ENCODE measurements around the gene DMRT1.
A peak's percentile ranks its signal among the peaks of the same experiment; 100 is the strongest.

DMRT1 gene
- 0 reads per million in 3 experiments for total RNA-seq

DNA sequence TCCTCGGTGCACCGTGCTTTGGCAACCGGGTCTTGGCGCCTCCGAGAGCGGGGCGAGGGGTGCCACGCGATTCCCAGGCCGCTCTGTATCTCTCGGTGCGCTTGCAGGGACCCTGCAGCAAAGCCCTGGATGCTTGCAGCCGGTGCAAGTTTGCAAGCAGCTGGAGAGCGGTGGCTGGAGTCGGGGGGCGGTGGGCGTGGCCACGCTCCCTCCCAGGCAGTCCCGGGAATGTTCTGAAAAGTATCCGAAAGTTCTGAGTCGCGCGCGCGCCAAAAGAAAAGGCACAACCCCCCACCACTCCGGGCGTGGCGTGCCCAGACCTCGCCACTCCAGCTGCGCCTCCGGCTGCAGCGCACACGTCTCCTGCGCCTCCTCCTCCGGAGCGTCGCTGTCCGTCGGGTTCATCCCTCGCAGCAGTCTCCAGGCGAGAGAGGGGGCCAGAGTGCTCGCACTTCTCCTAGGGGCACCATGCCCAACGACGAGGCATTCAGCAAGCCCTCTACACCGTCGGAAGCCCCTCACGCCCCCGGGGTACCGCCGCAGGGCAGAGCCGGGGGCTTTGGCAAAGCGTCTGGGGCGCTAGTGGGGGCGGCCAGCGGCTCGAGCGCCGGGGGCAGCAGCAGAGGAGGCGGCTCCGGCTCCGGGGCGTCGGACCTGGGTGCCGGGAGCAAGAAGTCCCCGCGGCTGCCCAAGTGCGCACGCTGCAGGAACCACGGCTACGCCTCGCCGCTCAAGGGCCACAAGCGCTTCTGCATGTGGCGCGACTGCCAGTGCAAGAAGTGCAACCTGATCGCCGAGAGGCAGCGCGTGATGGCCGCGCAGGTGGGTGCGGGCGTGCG, at the start of gene DMRT1:
DMRT1 (plus strand) TSS at position 327 of the 839 bp plus-strand sequence; CDS start at position 469, 142 bp downstream.
- DNase-seq, result no peak

DNA sequence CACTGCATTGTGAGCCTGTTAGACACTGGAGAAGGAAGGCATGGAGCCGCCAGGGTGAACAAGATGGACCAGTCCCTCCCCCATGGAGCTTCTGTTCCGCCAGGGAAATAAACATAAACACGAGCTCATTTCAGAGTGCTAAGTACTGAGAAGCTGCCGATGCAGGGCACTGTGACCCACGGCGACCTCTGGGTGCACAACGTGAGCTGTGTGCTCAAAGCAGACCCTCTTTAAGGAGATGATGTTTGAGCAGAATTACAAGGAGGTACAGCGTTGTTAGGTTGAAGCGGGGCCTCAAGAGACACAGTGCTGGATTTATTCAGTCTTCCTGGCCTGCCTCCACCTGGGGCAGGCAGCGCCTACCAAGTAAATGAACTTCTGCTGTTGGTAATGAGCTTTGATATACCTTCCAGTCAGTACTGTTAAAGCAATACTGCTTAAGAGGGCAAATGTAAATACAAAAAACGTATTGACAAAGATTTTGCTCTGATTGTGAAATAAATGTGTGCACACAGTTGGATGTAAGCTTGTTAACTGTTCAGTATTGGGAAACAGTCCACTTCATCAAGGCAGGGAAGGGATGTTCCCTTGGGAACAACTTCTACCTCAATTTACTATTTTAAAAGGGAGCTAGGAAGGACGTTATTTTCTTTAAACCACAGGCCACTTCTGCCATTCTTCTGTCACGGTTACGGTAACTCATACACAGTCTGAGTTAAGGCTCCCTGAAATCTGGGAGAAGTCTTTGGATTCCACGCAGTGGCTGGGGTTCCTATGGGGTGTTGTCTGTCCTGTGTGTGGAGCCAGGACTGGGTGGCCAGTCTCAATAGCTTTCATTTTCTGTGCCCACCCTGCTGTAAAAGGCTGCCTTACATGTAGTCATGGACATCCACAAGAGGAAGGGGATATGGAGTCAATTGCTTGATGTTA, 48.9 kb upstream of the DMRT1 start:
- DNase-seq, result no peak

DNA sequence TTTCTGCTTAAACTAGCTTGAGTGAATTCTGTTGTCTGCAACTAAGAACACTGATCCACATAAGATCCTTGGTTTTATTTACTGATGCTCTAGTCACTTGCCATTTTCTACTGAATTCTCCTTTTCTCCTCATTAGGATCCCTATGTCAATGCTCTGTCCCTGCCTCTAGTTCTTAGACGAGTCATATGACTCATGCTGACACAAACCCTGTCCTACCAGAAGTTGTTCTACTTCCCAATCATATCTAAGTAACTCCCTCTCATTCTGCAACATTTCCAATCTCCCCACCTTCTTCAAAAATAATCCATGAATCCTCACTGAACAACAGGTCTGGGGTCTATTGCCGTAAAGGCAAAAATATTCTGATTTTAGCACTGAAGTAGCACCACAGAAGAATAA, 47.1 kb upstream of the DMRT1 start:
- no peak for DNase-seq

DNA sequence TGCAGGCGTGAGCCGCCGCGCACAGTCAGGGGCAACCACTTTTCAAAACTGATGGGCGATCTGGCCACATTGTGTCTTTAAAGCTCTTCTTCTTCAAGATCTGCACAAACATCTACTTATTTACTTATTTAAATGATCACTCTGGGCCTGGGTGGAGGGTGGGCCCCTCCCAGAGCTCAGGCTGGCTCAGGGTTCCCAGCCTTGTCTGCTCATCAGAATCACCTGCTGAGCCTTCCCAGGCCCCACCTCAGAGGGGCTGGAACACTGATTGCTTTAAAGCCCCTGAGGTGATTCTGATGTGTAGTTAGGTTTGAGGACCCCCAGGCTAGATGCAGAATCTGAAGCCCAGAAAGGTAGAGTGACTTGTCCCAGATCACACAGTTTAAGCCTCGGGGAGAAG, 45.6 kb upstream of the DMRT1 start:
- DNase-seq, result no peak

DNA sequence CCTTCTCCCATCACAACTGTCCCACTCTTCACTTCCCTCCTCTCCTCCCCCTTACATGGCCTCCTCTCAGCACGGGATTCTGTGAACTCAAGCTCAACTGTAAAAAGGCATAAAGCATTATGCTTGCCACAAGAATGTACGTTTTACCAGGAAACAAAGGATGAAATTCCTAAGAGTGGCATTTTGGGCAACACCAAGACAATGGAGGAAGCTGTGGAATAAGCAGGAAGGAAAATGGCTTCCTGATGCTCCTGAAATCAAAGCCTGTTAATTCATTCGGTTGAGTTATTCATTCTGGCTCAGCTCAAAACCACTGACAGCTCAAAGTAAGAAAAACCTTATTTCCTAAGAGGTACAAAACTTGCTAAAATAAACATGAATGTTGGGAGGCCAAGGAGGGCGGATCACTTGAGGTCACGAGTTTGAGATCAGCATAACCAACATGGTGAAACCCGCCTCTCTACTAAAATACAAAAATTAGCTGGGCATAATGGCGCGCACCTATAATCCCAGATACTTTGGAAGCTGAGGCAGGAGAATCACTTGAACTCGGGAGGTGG, 40.8 kb upstream of the DMRT1 start:
- DNase-seq, result no peak

DNA sequence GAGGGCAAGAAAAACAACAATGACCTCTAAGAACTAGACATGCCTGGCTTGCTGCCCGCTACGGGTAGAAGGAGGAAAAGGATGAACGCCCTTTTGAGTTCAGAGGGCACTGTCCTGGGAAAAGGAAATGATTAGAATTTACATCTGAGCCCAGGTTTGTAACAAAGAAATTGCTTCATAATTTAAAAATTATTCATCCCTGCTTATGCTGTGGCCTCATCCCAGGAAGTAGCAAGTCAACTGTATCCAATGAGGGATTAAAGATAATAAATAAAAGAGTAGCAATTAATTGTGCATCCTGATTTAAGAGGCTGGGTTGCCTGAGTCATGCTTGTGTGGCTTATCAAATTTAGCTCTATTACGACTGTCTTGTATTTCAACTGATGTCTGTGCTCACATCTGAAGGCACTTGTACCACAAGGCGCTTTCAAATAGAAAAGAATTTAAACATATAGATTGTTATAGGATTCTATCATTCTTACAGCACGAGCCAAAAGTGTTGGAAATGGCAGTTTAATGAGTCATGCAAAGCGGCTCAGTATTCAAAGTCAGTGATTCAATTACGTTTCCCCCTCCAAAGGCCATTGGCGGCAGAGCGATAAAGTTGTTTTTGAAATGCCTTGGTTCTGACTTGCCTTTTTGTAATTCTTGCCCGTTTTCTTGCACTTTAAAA, 40.0 kb upstream of the DMRT1 start:
- DNase-seq, result no peak

DNA sequence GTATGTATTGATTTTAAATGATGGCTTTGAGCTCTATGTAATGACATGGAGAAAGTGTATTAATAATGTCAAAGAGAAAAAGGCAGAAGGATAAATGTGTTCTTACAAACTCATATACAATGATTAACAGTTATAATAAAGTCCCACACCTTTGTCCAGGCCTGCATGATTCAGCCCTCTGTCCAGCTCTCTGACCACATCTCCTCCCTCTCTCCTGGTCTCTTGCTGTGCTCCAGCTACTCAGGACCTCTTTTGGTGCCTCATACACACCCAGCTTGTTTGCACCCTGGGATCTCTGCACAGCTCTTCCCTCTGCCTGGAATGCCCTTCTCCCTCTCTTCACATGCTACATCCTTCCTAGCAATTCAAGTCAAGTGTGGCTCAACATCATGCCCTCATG, 37.5 kb upstream of the DMRT1 start:
- DNase-seq, result no peak

DNA sequence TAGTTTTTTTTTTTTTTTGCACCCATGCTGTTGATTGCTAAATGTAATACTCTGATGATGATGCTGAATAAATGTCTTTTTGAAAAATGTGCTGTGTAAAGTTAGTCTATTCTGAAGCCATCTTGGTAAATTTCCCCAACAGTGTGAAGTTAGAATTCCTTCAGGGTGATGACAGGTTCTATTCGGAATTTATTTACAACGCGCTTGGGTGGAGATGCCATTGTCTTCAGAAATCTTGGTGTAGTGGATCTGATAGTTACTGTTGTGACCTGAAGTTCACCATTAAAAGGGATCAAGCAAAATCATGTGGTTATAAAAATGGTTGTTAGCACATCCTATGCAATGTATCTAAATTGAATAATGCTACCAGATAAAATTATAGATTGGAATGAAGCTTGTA, 36.3 kb upstream of the DMRT1 start:
- no peak for DNase-seq

DNA sequence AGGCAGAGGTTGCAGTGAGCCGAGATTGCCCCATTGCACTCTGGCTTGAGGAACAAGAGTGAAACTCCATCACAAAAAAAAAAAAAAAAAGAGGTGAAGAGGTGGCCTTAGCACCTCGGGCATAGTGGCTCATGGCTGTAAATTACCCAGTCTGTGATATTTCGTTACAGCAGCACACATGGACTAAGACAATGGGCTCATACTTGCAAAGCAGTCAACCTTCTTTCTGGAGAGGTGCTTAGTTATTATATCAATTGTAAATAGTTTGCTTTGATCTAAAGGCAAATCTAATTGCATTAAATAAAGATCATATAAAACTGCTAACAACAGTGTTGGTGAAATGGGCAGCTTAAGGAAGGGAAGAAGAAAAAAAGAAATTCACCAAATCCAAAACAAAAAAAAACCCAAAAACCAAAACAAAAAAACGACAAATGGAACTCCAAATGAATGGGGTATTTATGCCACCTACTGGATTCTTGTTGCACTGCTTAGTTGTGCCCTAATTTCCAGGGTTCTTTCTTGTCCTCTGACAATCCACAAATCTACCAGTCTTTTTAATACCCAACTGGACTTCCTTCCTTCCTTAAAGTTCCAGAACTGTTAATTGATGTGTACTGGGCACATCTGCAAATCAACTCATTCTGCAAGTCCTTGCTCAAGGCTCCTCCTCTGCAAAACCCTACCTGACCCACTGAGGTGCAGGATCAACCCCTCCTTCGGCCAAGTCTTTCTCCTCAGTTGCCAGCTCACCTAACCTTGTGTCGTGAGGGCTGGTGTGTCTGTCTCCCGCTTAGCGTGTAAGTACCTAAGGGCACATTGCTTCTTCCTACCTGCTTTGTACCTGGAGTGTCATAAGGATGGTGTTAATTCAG, 35.0 kb upstream of the DMRT1 start:
- DNase-seq, result peak; percentile 1

DNA sequence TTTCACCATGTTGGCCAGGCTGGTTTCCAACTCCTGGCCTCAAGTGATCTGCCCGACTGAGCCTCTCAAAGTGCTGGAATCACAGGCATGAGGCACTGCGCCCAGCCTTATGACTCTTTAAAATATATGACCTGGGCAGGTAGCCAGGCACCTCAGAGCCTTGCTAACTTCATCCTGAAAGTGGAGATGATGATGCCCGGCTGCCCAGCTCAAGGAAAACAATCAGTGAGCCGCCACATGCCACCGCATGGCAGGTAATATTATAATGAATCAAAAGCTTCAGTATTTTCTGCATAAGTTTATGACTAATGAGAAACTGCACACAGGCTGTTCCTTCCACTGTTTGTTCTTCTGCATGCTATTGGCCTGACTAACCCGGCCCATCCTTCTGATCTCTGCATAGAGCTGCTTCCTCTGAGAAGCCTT, 30.4 kb upstream of the DMRT1 start:
- no peak for DNase-seq

DNA sequence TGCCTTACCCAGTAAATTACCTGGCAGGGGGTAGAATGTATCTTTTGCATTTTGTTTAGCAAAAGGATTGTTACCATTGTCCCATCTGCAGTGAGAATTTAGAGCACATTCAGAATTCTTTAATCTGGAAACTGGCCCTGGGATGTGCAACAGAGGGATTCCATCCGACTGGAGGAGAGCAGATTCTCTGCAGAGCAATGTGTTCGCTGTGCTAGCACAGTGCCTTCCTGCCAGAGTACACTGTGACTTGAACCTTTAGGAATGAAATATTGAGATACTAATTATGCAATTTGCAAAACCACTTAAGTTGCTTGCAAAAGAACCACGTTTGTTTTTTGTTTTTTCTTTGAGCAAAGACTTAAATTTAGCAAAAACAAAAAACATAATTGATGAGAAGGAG, 22.5 kb upstream of the DMRT1 start:
- no peak for DNase-seq

DNA sequence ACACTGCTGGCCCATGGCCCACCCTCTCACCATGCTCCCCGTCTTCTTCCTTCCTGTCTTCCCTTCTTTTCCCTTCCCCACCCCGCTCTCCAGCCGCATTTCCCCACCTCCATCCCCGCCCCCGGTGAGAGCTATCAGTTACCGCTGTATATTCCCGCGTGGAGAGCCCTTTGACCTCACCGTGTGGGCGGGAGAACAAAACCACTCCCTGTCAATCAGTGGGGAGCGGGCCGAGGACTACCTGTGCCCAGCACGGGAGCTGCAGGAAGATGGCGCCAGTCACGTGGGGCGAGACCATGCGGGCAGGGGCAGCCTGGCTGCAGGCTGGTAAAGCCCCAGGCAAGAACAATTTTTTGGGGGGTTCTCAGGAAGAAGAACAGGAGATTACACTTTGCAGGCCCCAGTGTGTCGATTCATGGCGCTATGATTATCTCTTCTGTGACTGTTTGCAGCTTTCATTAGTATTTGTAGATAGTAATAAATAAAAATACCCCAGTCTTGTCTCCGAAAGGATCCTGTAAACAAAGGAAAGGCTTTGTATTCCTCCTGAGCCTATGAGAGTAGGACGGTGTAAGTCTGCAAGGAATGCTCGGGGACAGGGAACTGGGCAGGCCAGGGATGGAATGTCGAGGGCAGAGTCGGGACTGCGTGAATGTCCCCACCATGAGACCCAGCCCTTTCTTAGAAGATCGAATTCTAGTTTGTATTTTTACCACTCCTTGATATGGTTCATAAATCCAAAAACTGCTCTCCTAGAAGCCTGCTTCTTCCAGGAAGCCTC, 14.8 kb upstream of the DMRT1 start:
- DNase-seq, result no peak

DNA sequence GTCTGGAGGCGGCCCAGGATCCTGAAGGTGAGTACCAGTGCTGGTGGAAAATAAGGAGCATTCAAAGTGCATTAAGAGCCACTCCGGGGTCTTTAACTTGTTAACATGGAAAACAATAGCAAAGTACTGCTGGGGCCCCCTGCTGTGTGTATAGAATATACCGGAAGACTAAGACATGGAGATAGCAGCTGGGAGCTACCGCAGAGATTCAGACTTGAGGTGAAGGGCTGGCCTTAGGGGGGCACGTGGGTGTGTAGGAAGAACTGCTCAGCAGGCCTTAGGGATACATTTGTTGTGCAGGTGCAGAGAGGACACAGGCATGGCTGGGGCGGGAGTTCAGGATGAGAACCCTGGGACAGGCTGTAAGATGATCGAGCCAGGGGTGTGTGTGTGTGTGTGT, 1.2 kb upstream of the DMRT1 start:
- DNase-seq, result no peak

DNA sequence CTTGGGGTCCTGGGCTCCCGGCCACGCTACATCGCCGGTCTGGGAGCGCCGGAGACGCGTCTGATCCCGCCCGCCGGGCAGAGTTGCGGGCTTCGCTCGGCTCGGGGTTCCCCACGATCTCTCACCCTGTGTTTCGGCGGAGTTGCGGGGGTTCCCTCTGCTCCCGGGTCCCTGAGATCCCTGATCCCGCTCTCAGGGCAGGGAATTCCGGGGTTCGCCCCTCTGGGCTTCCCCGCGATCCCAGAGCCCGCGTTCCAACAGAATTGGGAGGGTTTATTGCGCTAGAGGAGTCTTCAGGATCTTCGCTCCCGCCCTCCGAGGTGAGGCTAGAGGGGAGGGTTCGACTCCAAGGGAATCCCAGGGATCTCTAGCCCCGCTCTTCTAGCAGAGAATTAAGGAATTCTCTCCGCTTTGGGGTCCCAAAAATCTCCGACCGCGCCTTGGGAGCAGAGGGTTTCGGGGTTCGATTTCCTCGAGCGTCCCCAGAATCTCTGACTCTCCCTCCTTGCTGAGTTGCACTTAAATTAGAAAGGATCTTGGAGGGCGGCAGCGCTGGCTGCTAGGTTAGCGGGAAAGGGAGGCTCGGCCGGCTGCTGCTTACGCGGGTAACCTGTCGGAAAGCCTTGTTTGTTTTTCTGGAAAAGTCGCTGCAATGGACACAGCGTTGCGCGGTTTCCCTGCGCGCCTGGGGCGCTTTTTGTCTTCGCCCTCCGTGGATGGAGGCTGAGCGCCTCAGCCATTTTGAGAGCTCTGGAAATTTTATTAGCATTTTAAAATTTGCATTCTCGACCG, 1.3 kb downstream of the DMRT1 start:
- DNase-seq, result no peak

DNA sequence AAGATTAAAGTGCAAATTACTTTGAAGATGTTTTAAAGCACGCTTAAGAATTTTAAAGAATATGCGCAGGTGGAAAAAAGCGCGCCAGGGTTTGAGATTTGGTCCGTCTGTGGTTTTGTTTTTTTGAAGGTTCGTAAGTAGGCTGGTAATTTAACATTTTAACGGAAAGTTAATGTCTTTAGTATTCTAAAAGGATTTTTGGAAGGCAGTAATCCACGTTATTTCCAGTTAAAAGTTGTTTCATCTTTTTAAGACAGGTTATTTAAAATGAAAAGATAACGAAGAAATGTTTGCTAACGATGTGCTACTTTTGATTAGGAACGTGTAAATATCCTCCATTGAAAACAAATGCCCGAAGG, 1.9 kb downstream of the DMRT1 start:
- no peak for DNase-seq

DNA sequence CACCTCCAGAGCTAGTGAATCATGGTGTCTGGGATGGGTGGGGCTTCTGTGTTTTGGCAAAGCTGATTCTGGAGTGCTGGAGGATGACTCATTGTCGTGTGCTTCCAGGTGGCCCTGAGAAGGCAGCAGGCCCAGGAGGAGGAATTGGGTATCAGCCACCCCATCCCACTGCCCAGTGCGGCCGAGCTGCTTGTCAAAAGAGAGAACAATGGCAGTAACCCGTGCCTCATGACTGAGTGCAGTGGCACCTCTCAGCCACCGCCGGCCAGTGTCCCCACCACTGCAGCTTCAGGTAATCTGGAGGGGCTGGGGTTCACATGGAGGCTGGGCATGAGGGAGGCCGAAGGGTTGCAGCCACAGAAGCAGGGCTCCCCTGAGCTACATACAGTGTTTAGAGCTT, 5.4 kb downstream of the DMRT1 start:
- DNase-seq, result no peak

DNA sequence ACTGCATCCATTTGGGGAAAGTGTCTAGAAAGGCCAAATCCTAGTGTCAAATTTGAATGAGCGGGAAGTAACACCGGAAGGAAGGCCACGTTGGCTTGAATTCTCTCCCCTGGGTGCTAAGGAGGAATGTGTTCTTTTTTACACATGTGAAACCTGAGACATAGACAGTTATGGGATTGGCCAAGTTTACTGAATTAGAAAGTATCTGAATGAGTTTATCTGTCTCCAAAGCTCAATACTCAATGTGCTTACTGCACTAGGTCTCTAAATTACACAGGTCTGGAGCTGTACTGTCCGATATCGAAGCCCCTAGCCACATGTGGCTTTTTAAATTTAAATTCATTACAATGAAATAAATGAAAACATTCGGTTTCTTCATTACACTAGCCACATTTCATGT, 6.0 kb downstream of the DMRT1 start:
- no peak for DNase-seq

DNA sequence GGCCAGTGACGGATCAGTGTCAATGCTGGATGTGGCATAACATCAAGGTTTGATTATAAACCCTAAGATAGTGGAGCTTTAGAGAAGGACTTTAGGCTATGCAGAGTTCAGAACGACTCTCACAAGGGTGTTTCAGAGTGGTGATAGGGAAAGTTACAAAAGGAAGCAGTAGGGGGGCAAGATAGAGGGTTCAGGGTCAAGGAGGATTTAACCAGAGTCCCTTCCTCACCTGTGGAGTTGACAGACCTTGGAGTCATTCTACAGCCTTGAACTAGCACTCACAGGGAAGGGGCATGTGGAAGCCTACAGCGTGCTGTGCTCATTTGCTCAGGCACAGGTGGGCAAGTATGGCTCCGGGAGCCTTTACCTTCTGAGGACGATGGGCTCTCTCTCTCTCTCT, 7.9 kb downstream of the DMRT1 start:
- no peak for DNase-seq

DNA sequence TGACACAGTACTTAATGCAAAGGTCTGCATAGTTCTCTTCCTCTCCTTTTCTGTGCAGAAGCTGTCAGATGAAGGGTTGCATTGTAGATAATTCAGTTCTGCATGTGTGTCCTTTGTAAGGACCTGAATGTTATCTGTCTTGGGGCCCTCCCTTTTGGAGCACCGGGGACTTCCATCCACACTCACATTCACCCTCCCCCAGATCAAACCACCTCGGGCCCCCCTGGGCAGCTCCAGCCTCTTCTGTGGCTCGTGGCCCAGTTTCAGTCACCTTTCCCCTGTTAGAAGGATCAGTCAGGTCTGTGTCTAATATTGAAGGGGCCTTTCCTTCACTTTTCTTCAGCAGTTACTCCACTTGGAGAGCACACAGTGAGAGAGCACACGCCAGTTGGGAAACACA, 11.0 kb downstream of the DMRT1 start:
- DNase-seq, result no peak

DNA sequence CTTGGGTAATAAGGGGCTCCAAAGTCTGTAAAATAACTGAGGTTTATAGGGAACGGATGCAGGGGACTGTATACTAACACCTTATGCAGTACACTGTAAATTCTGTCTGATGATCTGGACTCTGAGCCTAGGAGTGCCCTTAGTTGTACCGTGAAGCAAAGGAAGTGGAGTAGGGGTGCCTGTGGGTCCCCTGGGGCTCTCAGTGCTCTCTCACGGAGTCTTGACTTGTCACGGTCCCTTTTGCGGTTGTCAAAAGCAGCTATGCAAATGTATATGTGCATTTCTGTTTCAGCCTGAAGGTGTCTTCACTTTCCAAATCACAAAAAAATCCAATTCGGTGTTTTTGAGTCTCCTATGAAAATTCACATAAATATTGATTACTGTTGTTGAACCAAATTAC, 17.8 kb downstream of the DMRT1 start:
- DNase-seq, result no peak

All from central memory CD4-positive, alpha-beta T cell (primary cell).